Chondrocyte (in vitro differentiated cells): ENCODE results near the gene AK2. TPM values are rescaled to one million over a fixed set of nuclear protein-coding genes. Genes with fewer than 3 reads are reported as not detected.
"Not testable (repeated sequence)": the region's sequence is repeated elsewhere in the genome, so short reads cannot be mapped to it uniquely, and the experiment has no call there.

Experiments used
- DNase-seq: peaks from one replicate; pipeline ENCODE4 v3.0.0; 2021; ENCODE audit warnings: mixed read lengths, low spot score
- H3K27ac Mint-ChIP-seq: one replicate; pipeline ENCODE4 v1.8.0; 2021; ENCODE audit warnings: mild to moderate bottlenecking, moderate library complexity, mixed read lengths; ENCODE audit not compliant: unreplicated experiment
- H3K27me3 Mint-ChIP-seq: 2 replicates; pipeline ENCODE4 v1.8.0; 2021; ENCODE audit warnings: low read depth, mixed read lengths
- H3K36me3 Mint-ChIP-seq: 2 replicates; pipeline ENCODE4 v1.8.0; 2021; ENCODE audit warnings: low read depth, mixed read lengths
- H3K4me1 Mint-ChIP-seq: 2 replicates; pipeline ENCODE4 v1.8.0; 2021; ENCODE audit warnings: low read depth, mild to moderate bottlenecking, mixed read lengths
- H3K4me3 Mint-ChIP-seq: one replicate; pipeline ENCODE4 v1.8.0; 2021; ENCODE audit warnings: mild to moderate bottlenecking, moderate library complexity, mixed read lengths; ENCODE audit not compliant: unreplicated experiment
- H3K9me3 Mint-ChIP-seq: 2 replicates; pipeline ENCODE4 v1.8.0; 2021; ENCODE audit warnings: low read depth, mixed read lengths
- CTCF ChIP-seq: fragments of 200-600 bp; sonication (generic); IDR thresholded peaks from 2 replicates; pipeline ENCODE4 v1.5.0; 2021; ENCODE audit warnings: antibody characterized with exemption, mild to moderate bottlenecking, moderate library complexity
- total RNA-seq: library from RNA; stranded (reverse); gene quantifications from 3 replicates; pipeline ENCODE4 v1.2.1, GENCODE V29; 2021

Gene AK2
- total RNA-seq, 1 donor from 2014 or later: 94.9 TPM

GRCh38 chr1:33029209-33029608 lies 7.5 kb downstream of the AK2 start:
- TF ChIP-seq CTCF: no peak
- Mint-ChIP-seq H3K27ac (no peak overlapping the region), H3K4me3 (no peak overlapping the region), H3K4me1 (peaks cover 39% of the 10 kb centered on the region), H3K9me3 (no peaks in the 10 kb centered on the region), H3K36me3 (no peaks in the 10 kb centered on the region), H3K27me3 (no peaks in the 10 kb centered on the region)
- no peak for DNase-seq

- Mint-ChIP-seq H3K27ac (no peak overlapping the region), H3K4me3 (no peak overlapping the region), H3K27me3 (no peaks in the 10 kb centered on the region), H3K9me3 (no peaks in the 10 kb centered on the region), H3K36me3 (peaks cover 11% of the 10 kb centered on the region), H3K4me1 (peaks cover 21% of the 10 kb centered on the region)
- no peak for TF ChIP-seq CTCF
- no peak for DNase-seq
Observed at GRCh38 chr1:33025761-33026160, 10.9 kb downstream of the AK2 start.

GRCh38 chr1:33025180-33025569 lies 11.5 kb downstream of the AK2 start:
- H3K27ac Mint-ChIP-seq: no peak overlapping the region
- peaks cover 15% of the 10 kb centered on the region for H3K4me1 Mint-ChIP-seq
- H3K27me3 Mint-ChIP-seq: no peaks in the 10 kb centered on the region
- no peak for DNase-seq
- no peak for TF ChIP-seq CTCF
- peaks cover 11% of the 10 kb centered on the region for H3K36me3 Mint-ChIP-seq
- no peak overlapping the region for H3K4me3 Mint-ChIP-seq
- no peaks in the 10 kb centered on the region for H3K9me3 Mint-ChIP-seq

GRCh38 chr1:33024430-33025179 lies 12.1 kb downstream of the AK2 start:
- Mint-ChIP-seq H3K4me1 (peaks cover 14% of the 10 kb centered on the region), H3K36me3 (peaks cover 15% of the 10 kb centered on the region)
- H3K27ac Mint-ChIP-seq: not testable (repeated sequence)

GRCh38 chr1:33022650-33023200 lies 14.0 kb downstream of the AK2 start:
- Mint-ChIP-seq H3K27ac (no peak overlapping the region), H3K9me3 (no peaks in the 10 kb centered on the region), H3K27me3 (no peaks in the 10 kb centered on the region), H3K4me3 (no peak overlapping the region), H3K36me3 (peaks cover 26% of the 10 kb centered on the region), H3K4me1 (peaks cover 4% of the 10 kb centered on the region)
- TF ChIP-seq CTCF: no peak
- no peak for DNase-seq

More at GRCh38 chr1:33024430-33025179, 12.1 kb downstream of the AK2 start:
- H3K27me3 Mint-ChIP-seq, H3K9me3 Mint-ChIP-seq, DNase-seq, H3K4me3 Mint-ChIP-seq: not testable (repeated sequence)
